Endothelial cell of hepatic sinusoid (primary cell): ENCODE measurements around the gene PTCH1.

ENCODE experiments used
- in situ Hi-C: cut with HindIII; loops from 2 replicates; pipeline ENCODE4 v1.10.0; 2017; ENCODE audit warnings: low sequenced_read_pairs

PTCH1 gene

GRCh38 chr9:95499847-95500246, 16.9 kb downstream of the PTCH1 start:
- in situ Hi-C loops, result loop anchor here (5.0 kb wide), 2 partner anchors 58 to 108 kb away; no protein-coding TSS in a partner anchor

DNA sequence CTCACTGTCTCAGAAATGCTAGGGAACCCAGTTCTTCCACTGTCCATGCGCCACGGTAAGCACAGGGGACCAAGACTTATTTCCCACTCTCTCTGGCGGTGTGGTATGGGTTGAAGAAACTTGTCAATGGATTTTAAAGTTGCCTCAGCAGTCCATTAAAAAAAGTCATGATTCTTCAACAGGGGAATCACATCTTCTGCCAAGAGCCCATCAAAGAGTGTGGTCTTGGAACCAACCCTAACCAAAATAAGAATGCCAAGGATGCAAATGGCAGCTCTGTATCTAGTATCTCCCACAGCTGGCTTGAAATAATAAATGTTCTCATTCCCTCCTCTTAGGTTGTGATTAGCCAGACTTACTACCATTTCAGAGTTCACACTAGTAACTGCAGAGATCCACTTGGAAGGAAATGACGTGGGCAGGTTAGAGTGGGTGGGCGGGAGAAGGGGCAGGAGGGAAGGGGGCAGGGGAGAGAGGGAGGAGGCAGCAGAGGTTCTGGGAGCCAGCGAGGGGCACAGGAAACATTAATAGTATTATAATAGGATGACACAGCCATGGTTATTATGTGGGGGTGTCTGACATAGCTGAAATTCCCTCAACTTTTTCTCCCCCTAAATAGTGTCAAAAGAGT, 17.6 kb downstream of the PTCH1 start:
- in situ Hi-C loops, result loop anchor here (5.0 kb wide), 2 partner anchors 57 to 107 kb away; no protein-coding TSS in a partner anchor

- in situ Hi-C loops, result loop anchor here (5.0 kb wide), 2 partner anchors 56 to 106 kb away; no protein-coding TSS in a partner anchor
These were observed 18.1 kb downstream of the PTCH1 start for GRCh38 chr9:95498641-95499040.

- in situ Hi-C loops, result loop anchor here (5.0 kb wide), 2 partner anchors 55 to 105 kb away; no protein-coding TSS in a partner anchor
These were observed 19.0 kb downstream of the PTCH1 start for GRCh38 chr9:95497772-95498171.

DNA sequence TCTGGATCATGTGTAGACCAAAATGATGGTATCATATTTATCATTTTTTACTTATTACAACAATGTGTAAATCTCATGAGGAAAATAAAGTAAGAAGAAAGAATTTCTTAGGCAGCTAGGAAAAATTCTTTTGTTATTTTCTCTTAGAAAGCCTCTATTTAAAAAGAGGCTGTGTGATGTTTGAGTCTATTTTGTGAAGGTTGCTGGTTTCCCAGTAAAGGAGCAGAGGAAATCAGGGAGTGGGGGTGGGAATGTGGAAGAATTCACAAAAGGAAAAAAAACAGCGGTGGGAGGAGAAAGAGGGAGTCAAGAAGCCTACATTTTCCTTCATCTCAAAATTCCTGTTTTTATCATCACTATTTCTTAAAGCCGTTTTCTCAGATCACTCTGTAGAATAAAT, 20.1 kb downstream of the PTCH1 start:
- in situ Hi-C loops, result loop anchor here (5.0 kb wide), 2 partner anchors 54 to 104 kb away; no protein-coding TSS in a partner anchor

DNA sequence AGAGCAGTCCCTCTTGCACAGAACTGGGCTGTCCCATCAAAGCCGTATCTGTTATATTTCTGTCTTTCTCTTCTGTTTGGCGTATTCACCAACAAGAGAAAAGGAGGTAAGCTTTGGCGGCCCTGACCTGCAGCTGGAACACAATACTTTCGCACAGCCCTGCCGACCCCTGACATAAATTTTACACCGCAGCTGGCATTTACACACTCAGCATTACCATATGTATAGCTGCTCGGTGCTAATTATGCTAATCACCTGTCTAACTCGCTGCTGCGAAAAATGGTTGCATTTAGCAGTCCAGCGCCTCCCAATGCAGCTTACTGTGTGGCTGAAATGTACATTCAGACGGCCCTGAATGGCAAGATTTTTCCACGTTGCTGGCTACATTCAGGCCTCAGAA, 20.8 kb downstream of the PTCH1 start:
- in situ Hi-C loops, result loop anchor here (5.0 kb wide), 2 partner anchors 54 to 104 kb away; no protein-coding TSS in a partner anchor

- in situ Hi-C loops, result loop anchor here (5.0 kb wide), 2 partner anchors 53 to 103 kb away; no protein-coding TSS in a partner anchor
These were observed 21.2 kb downstream of the PTCH1 start for GRCh38 chr9:95495529-95495928.

- in situ Hi-C loops, result loop anchor here (5.0 kb wide), 2 partner anchors 52 to 102 kb away; no protein-coding TSS in a partner anchor
These were observed 22.1 kb downstream of the PTCH1 start for GRCh38 chr9:95494416-95495371.

DNA sequence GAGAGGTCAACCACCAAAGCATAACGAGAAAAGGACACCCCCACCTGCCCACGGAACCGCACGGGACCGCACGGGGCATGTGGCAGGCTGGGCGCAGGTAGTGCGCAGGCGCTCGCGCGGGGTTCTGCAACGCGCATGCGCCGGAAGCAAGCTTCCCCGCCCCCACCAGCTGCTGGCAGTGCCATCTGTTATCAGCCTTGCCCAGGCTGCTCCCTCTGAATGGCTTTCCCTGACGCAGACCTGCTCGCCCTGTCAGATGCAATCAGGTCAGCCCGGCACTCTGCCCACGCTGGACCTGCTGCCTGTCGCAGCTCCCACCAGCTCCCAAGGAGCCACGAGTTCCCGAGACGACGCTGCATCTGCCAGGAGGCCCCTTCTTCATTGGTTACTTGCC, 22.8 kb downstream of the PTCH1 start:
- in situ Hi-C loops, result no loop called here

DNA sequence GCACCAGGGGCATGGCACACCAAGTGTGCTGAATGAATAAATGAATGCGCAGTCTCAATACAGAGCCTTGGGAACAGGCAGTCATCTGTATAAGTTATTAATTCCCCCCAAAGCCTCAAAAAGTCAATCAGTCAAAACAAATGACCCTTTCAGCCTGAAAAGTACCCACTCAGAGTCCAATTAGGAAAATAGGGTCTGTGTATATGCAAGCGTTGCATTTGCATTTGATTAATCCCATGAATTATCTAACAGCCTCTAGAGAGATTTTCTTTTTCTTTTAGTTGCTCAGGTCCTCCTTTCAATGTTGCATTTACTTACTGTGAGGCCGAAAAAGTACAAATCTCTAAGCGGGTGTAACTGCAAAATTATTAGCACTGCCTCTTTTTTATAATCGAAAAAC, 23.4 kb downstream of the PTCH1 start:
- in situ Hi-C loops, result no loop called here

DNA sequence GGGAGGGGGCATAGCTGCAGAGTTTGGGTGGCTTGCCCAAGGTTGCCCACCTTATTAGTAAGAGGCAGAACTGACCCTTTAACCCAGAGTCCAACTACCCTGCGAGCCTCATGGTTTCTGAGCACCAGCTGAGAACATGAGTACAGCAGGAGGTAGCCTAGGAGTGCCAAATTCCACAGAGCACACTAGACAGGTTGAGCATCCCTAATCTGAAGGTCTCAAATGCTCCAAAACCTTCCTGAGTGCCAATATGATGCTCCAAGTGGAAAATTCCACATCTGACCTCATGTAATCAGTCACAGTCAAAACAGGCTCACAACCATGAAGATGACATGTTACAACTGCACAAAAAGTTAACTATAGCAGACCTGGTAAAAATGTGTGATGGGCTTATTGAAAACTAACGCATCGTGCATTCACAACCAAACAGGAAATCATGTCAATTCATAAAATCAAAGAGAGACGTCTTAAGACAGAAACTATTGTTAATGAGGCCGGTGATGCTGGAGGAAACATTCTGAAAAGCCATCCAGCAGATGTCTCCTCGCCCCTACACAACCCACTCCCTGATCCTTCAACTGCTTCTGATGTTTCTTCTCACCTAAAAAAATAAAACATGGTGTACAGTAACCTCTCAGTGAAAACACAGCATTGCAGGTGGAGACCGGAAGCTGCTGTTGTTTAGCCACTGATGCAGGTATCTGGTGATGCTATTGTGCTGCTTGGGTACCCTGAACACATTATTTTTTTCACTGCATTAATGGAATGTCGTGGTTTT, 25.0 kb downstream of the PTCH1 start:
- in situ Hi-C loops, result no loop called here

- in situ Hi-C loops, result no loop called here
These were observed 27.8 kb downstream of the PTCH1 start for GRCh38 chr9:95488954-95489353.

DNA sequence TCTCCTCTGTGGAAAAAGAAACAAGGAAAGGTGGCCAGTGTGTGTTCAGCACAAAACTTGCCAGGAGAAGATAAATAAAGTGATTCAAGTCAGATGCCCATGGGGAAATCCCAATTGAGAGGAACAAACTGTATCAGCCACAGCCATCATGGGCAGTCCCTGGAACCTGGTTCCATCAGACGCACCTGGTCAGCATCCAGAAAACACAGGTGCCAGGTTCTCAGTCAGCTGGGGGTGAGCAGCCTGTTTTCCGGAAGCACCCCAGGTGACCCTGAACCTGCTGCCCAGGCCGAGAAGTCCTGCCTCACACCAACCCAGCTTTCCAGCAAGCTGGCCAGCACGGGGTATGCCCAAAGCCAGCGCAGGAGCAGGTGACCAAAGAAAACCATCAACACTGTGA, 30.5 kb downstream of the PTCH1 start:
- in situ Hi-C loops, result no loop called here

GRCh38 chr9:95484225-95484624, 32.5 kb downstream of the PTCH1 start:
- in situ Hi-C loops, result no loop called here

DNA sequence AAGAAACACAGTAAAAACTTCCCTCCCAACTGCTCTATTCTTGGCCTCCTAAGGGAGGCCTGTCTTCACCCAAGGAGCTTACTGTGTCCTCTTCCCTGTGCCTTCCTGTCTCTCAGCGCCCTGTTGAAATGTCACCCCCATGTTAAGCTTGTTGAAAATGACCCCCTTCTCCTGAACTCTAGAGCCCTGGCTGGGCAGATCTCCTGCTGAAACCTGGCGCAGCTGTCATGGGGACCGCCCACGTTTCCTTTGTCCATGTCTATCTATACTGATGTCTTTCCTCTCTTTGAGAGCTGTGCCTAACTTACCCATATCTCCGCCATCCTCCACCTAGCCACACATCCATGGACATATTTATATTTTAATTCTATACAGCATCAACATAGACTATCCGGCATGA, 33.3 kb downstream of the PTCH1 start:
- in situ Hi-C loops, result no loop called here

DNA sequence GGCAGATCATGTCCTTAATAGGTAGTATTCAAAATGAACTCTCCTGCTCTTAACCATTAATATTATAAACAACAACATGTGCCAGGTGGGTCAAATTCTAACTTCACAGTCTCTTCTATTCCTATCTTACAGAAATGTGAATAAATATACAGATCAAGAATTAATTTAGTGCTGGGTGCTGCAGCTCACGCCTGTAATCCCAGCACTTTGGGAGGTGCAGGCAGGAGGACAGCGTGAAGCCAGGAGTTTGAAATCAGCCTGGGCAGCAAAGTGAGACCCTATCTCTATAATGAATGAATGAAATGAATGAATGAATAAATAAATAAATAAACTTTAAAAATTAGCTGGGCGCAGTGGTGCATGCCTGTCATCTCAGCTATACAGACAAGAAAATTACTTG, 34.1 kb downstream of the PTCH1 start:
- in situ Hi-C loops, result no loop called here

GRCh38 chr9:95481000-95481399, 35.8 kb downstream of the PTCH1 start:
- in situ Hi-C loops, result no loop called here

GRCh38 chr9:95480346-95480745, 36.4 kb downstream of the PTCH1 start:
- in situ Hi-C loops, result no loop called here

DNA sequence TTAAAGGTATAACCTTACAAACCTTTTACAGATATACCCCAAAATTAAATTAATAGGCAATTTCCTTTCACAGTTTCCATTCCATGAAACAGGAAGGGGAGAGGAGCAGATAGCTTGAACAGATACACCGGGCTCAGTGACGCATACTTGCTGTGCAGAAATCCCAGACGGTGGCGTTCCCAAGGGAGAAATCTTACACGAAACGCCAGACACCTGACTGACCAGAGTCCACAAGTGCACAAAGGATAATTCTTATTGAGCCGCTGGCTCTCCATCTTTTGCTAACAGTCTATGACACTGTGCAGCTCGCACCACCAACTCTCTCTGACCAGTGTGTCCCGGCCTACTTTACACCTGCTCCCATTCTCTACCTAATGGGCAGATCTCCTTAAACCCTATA, 37.4 kb downstream of the PTCH1 start:
- in situ Hi-C loops, result no loop called here

DNA sequence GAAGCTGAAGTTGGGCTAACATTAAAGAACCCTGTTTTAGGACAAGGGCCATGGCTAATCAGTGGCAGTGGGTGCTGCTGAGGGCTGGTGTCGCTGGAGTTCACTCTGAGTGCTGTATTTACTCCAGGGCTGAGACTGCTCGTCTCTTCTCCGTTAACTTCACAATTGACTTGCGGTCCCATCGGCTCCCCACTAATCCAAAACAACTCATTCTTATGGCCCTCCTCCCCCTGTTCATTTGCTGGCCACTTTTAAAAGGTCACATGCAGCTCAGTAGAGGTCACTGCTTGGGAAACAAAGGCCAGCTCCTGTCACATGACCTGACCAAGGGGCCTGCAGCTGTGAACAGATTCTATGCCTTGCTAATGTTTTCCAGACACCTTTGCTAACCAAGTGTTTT, 38.4 kb downstream of the PTCH1 start:
- in situ Hi-C loops, result no loop called here

- in situ Hi-C loops, result no loop called here
These were observed 38.9 kb downstream of the PTCH1 start for GRCh38 chr9:95477885-95478284.
